Endothelial cell of umbilical vein (primary cell): ENCODE measurements around the gene RNU1-1. TPM values are rescaled to one million over a fixed set of nuclear protein-coding genes. Genes with fewer than 3 reads are reported as not detected.
"Not testable (repeated sequence)": the region's sequence is repeated elsewhere in the genome, so short reads cannot be mapped to it uniquely, and the experiment has no call there.

ENCODE experiments used
- BruUV-seq: library from RNA; stranded (reverse); fragments of 400-500 nt; replicated peaks from 2 replicates; lab custom pipeline; 2021; lab: Mats Ljungman, UMichigan
- CTCF ChIA-PET: fragments of 300-600, 350-600 bp; sonication (Branson Sonifier 250); formaldehyde crosslinking; loops from one replicate; lab custom pipeline; 2021; ENCODE audit warnings: antibody characterized with exemption, inconsistent platforms; lab: Charles Lee
- POLR2A ChIA-PET: fragments of 300-600, 350-600 bp; sonication (Branson Sonifier 250); formaldehyde crosslinking; loops from one replicate; lab custom pipeline; 2021; ENCODE audit warnings: antibody characterized with exemption, inconsistent platforms; lab: Charles Lee
- DNase-seq: peaks from one replicate; pipeline ENCODE4 v3.0.0-alpha.2; 2011; ENCODE audit warnings: low read depth, low spot score
- FAIRE-seq: peaks from 2 replicates; lab custom pipeline; 2011; peaks lifted over from hg19 to GRCh38; lab: Jason Lieb, UNC
- H2AFZ ChIP-seq: 2 replicates; pipeline ENCODE4 v1.6.0; 2012; ENCODE audit warnings: low read depth, low read length, control low read depth, inconsistent platforms
- H3K27ac ChIP-seq: 2 replicates; pipeline ENCODE4 v1.5.1; 2011; ENCODE audit warnings: low read depth, mild to moderate bottlenecking, control low read depth, low read length, moderate library complexity; ENCODE audit not compliant: insufficient read depth
- H3K27me3 ChIP-seq, 2 experiments: 2 replicates each; pipeline versions ENCODE4 v1.6.0 to v1.6.1; 2011; ENCODE audit warnings: low read length in 2 of 2, mixed read lengths in 1 of 2; ENCODE audit not compliant: control insufficient read depth in 2 of 2, insufficient read depth in 2 of 2
- H3K36me3 ChIP-seq, 2 experiments: 2 replicates in 1 of 2; 3 replicates in 1 of 2; pipeline ENCODE4 v1.5.1; 2011; ENCODE audit warnings: low read length in 2 of 2, mild to moderate bottlenecking in 1 of 2, moderate library complexity in 1 of 2; ENCODE audit not compliant: control insufficient read depth in 2 of 2, insufficient read depth in 2 of 2; ENCODE audit errors: extremely low read depth in 1 of 2
- H3K4me1 ChIP-seq: 3 replicates; pipeline ENCODE4 v1.5.1; 2011; ENCODE audit warnings: mild to moderate bottlenecking, low read length; ENCODE audit not compliant: control insufficient read depth, insufficient read depth; ENCODE audit errors: extremely low read depth
- H3K4me2 ChIP-seq: 2 replicates; pipeline ENCODE4 v1.6.1; 2011; ENCODE audit warnings: low read length, control low read depth, mixed read lengths; ENCODE audit not compliant: insufficient read depth
- H3K4me3 ChIP-seq, 3 experiments: fragments of 200-600 bp in 1 of 3; sonication (generic), shearing (Covaris generic) in 1 of 3; replicated peaks in 1 of 3; 2 replicates each; pipeline ENCODE4 v1.5.1; 2011 to 2016; ENCODE audit warnings: control low read depth in 3 of 3, low read length in 3 of 3, mild to moderate bottlenecking in 2 of 3, inconsistent platforms in 1 of 3, low read depth in 1 of 3, moderate library complexity in 1 of 3; ENCODE audit not compliant: insufficient read depth in 1 of 3
- H3K79me2 ChIP-seq: 2 replicates; pipeline ENCODE4 v1.6.0; 2012; ENCODE audit warnings: low read length, inconsistent platforms; ENCODE audit not compliant: control insufficient read depth, insufficient read depth
- H3K9ac ChIP-seq: replicated peaks from 2 replicates; pipeline ENCODE3; 2011; ENCODE audit warnings: low read length, control low read depth; ENCODE audit not compliant: insufficient read depth; ENCODE audit errors: extremely low read depth
- H3K9me1 ChIP-seq: replicated peaks from 3 replicates; pipeline ENCODE4 v1.6.0; 2011; ENCODE audit warnings: mild to moderate bottlenecking, low read length; ENCODE audit not compliant: control insufficient read depth, insufficient read depth; ENCODE audit errors: extremely low read depth
- H3K9me3 ChIP-seq: replicated peaks from 2 replicates; pipeline ENCODE4 v1.5.1; 2012; ENCODE audit warnings: low read length, inconsistent platforms; ENCODE audit not compliant: control insufficient read depth, insufficient read depth
- H4K20me1 ChIP-seq: replicated peaks from 2 replicates; pipeline ENCODE3; 2011; ENCODE audit warnings: mild to moderate bottlenecking, low read length; ENCODE audit not compliant: control insufficient read depth, insufficient read depth; ENCODE audit errors: extremely low read depth
- FOS ChIP-seq: IDR thresholded peaks from 2 replicates; pipeline ENCODE4 v1.6.1; 2011; ENCODE audit warnings: mild to moderate bottlenecking, low read length, moderate library complexity, borderline replicate concordance; ENCODE audit not compliant: insufficient read depth
- GATA2 ChIP-seq: IDR thresholded peaks from 2 replicates; pipeline ENCODE4 v1.7.0; 2011; ENCODE audit warnings: low read depth, mild to moderate bottlenecking, moderate library complexity, mixed read lengths, low read length; ENCODE audit not compliant: insufficient read length, insufficient read depth
- MAX ChIP-seq: IDR thresholded peaks from 2 replicates; pipeline ENCODE4 v1.6.1; 2011; ENCODE audit not compliant: insufficient read depth, insufficient read length
- MYC ChIP-seq: IDR thresholded peaks from one replicate; pipeline ENCODE4 v1.6.1; 2011; ENCODE audit warnings: mild to moderate bottlenecking, low read depth, low read length
- POLR2AphosphoS5 ChIP-seq: IDR thresholded peaks from 2 replicates; pipeline ENCODE4 v1.6.1; 2012; ENCODE audit warnings: low read depth, mild to moderate bottlenecking, control low read depth, low read length, moderate library complexity; ENCODE audit not compliant: insufficient read depth
- dilution Hi-C: fragments of 300-500 bp; cut with MboI; formaldehyde crosslinking; loops from one replicate; pipeline ENCODE4 v1.15.0; 2019; ENCODE audit warnings: low sequenced_read_pairs; ENCODE audit not compliant: extremely low pct_ligation_motif_present
- intact Hi-C: fragments of 100-400 bp; cut with micrococcal nuclease; formaldehyde crosslinking; loops from one replicate; pipeline ENCODE4 v1.10.0; 2022
- polyA plus RNA-seq, 4 experiments: library from polyadenylated mRNA; depleted of rRNA in 3 of 4; stranded (reverse) in 3 of 4; unstranded in 1 of 4; fragments of >200 nt; gene quantifications; 2 replicates each; pipeline versions ENCODE4 v1.2.1 to v1.2.3, GENCODE V29; 2011 to 2012; ENCODE audit warnings: missing spikeins in 1 of 4
- total RNA-seq: library from RNA; stranded (reverse); gene quantifications from 2 replicates; pipeline ENCODE4 v1.2.3, GENCODE V29; 2021

Gene RNU1-1
- total and polyA plus RNA-seq, 2 donors (not counting 3 experiments of a cell fraction or from before 2014, with no cell fraction given) = 206 to 1,319 TPM

GRCh38 chr1:16491056-16491675 is 22.9 kb downstream of the RNU1-1 start:
- CTCF ChIA-PET = interaction anchor here (0.6 kb wide), 1 partner anchor 42 kb away, joined by 3 read pairs; no protein-coding TSS in a partner anchor
- Histone ChIP-seq H3K9me1 (no peaks in the 10 kb centered on the region), H3K4me3 (no peak overlapping the region), H3K9ac (no peak overlapping the region), H3K4me2 (no peak overlapping the region), H3K4me1 (no peaks in the 10 kb centered on the region), H3K79me2 (no peaks in the 10 kb centered on the region), H3K36me3 (no peaks in the 10 kb centered on the region), H4K20me1 (no peaks in the 10 kb centered on the region), H3K9me3 (no peaks in the 10 kb centered on the region), H3K27ac (no peak overlapping the region), H2AFZ (no peak overlapping the region), H3K27me3 (no peaks in the 10 kb centered on the region)
- DNase-seq (no peak), FAIRE-seq (no peak)
- BruUV-seq = no TSS peak
- dilution Hi-C loops = no loop called here
- intact Hi-C loops = no loop called here
- POLR2A ChIA-PET = no interaction called here
- TF ChIP-seq GATA2 = no peak
- no peak for TF ChIP-seq MYC
- no peak for TF ChIP-seq POLR2AphosphoS5
- no peak for TF ChIP-seq FOS
- no peak for TF ChIP-seq MAX

DNA sequence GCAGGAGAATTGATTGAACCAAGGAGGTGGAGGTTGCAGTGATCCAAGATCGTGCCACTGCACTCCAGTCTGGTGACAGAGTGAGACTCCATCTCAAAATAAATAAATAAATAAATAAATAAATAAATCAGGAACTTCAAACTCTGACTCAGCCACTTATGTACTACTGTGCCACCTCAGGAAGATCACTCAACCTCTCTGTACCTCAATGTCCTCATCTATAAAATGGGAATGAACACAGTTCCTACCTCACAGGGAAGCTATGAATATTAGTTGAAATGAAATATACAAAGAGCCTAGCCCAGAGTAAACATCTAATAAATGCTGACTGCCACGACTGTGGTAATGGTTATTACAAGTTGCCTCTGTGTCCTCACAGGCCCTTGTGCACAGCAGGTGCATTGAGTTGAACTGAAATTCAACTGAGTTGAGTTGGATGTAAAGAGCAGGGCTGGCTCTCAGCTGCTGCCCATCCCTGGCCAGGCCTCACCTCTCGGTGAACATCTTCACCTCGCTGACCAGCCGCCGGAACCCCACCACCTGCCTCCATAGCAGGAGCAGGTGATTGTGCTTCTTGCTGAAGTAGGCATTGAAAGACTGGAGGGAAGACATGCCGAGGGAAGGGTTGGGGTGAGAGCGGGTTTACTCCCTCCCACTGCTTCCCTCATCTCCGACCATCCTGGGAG is 24.7 kb downstream of the RNU1-1 start:
- H3K4me3 ChIP-seq, H3K27ac ChIP-seq, BruUV-seq, DNase-seq, H3K27me3 ChIP-seq, intact Hi-C loops, POLR2A ChIA-PET, H3K4me2 ChIP-seq, H3K9me3 ChIP-seq, FAIRE-seq, H3K9me1 ChIP-seq, H4K20me1 ChIP-seq, H3K4me1 ChIP-seq, H3K9ac ChIP-seq, H2AFZ ChIP-seq, dilution Hi-C loops, H3K79me2 ChIP-seq: not testable (repeated sequence)
- CTCF ChIA-PET = interaction anchor here (1.1 kb wide), 1 partner anchor 11 kb away, joined by 3 read pairs; no protein-coding TSS in a partner anchor
- H3K36me3 ChIP-seq = peaks cover 0 to 11% of the 10 kb centered on the region in 2 experiments

DNA sequence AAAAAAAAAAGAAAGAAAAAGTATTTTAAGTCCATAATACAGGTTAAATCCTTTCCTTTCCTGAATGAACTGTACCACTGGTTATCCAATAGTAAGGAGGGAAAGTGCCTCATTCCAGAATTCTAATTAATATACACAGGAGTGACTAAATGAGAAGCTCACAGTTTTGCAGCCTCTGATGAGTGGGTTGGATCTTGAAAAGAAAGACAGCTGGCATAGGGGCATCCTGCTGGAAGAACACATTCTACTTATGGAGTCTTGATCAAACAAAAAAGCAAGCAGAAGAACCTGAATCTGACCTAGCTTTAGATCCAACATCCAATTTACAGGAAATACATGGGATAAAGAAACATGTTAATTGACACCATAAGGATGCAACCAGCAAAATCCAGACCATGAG is 27.1 kb downstream of the RNU1-1 start:
- not testable (repeated sequence) for BruUV-seq, H3K79me2 ChIP-seq

More for the DNA sequence above, 27.1 kb downstream of the RNU1-1 start:
- H3K9ac ChIP-seq, H4K20me1 ChIP-seq, intact Hi-C loops, POLR2A ChIA-PET, H3K9me3 ChIP-seq, dilution Hi-C loops, CTCF ChIA-PET, H3K9me1 ChIP-seq, H3K4me2 ChIP-seq, H2AFZ ChIP-seq, H3K4me1 ChIP-seq, H3K27me3 ChIP-seq, DNase-seq, H3K4me3 ChIP-seq, H3K27ac ChIP-seq: not testable (repeated sequence)
- peaks cover 0 to 12% of the 10 kb centered on the region in 2 experiments for H3K36me3 ChIP-seq
- FAIRE-seq = peak; percentile 64
